HepG2 (cell line): Measurements from ENCODE around the gene CAMK4. TPM values are rescaled to one million over a fixed set of nuclear protein-coding genes. Genes with fewer than 3 reads are reported as not detected.

ENCODE experiments used
- ATAC-seq: fragments of 200-7000 bp; cut with Tn5 transposase; 3 replicates; pipeline ENCODE4 v1.9.1; 2020; ENCODE audit warnings: mild to moderate bottlenecking, moderate library complexity
- BruUV-seq: library from RNA; stranded (reverse); fragments of 400-500 nt; replicated peaks from 2 replicates; lab custom pipeline; 2021; lab: Mats Ljungman, UMichigan
- CTCF ChIA-PET: fragments of 300-600 bp; formaldehyde crosslinking; extraction: SDS; loops from one replicate; lab custom pipeline; 2021; ENCODE audit warnings: low total read pairs, inconsistent platforms, low intra/inter-chr PET ratio; lab: Yijun Ruan, JAX
- POLR2A ChIA-PET: fragments of 350-600 bp; sonication (Branson Sonifier 250); formaldehyde crosslinking; loops from one replicate; lab custom pipeline; 2020; ENCODE audit warnings: antibody characterized with exemption, inconsistent platforms; lab: Yijun Ruan, JAX
- DNase-seq: peaks from one replicate; pipeline ENCODE4 v3.0.0-alpha.2; 2015; ENCODE audit warnings: low spot score
- FAIRE-seq: peaks from 3 replicates; lab custom pipeline; 2011; peaks lifted over from hg19 to GRCh38; lab: Jason Lieb, UNC
- H2AFZ ChIP-seq: one replicate; pipeline ENCODE4 v1.6.1; 2011; ENCODE audit warnings: low read length, inconsistent platforms
- H3K27ac ChIP-seq: fragments of 300-600 bp; 3 replicates; pipeline ENCODE4 v1.8.0; 2011; ENCODE audit warnings: mixed run types, mild to moderate bottlenecking, mixed read lengths, low read length, inconsistent platforms; ENCODE audit not compliant: insufficient read depth; ENCODE audit errors: extremely low read length
- H3K27me3 ChIP-seq, 2 experiments: fragments of 200-600 bp in 1 of 2; 2 replicates in 1 of 2; 3 replicates in 1 of 2; pipeline versions ENCODE4 v1.6.0 to v1.8.0; 2011; ENCODE audit warnings: low read length in 2 of 2, mild to moderate bottlenecking in 2 of 2, moderate library complexity in 2 of 2, inconsistent platforms in 1 of 2; ENCODE audit not compliant: insufficient read depth in 2 of 2, control insufficient read depth in 1 of 2
- H3K36me3 ChIP-seq, 2 experiments: fragments of 200-600 bp in 1 of 2; replicated peaks in 1 of 2; 2 replicates in 1 of 2; 3 replicates in 1 of 2; pipeline versions ENCODE4 v1.5.1 to v1.8.0; 2011; ENCODE audit warnings: low read length in 2 of 2, inconsistent platforms in 1 of 2; ENCODE audit not compliant: insufficient read depth in 2 of 2, control insufficient read depth in 1 of 2
- H3K4me1 ChIP-seq: 2 replicates; pipeline ENCODE4 v1.5.1; 2012; ENCODE audit warnings: low read length, inconsistent platforms; ENCODE audit not compliant: insufficient read depth
- H3K4me2 ChIP-seq: 2 replicates; pipeline ENCODE4 v1.6.0; 2011; ENCODE audit warnings: low read depth, low read length, inconsistent platforms
- H3K4me3 ChIP-seq, 3 experiments: fragments of 200-600 bp in 1 of 3; sonication (generic), shearing (Covaris generic) in 1 of 3; replicated peaks in 1 of 3; 2 replicates each; pipeline ENCODE4 v1.5.1; 2011 to 2016; ENCODE audit warnings: low read length in 3 of 3, inconsistent platforms in 2 of 3, low read depth in 2 of 3, mild to moderate bottlenecking in 2 of 3, control low read depth in 1 of 3, mixed read lengths in 1 of 3; ENCODE audit not compliant: insufficient read depth in 1 of 3
- H3K79me2 ChIP-seq: one replicate; pipeline ENCODE4 v1.6.1; 2011; ENCODE audit warnings: low read length, inconsistent platforms; ENCODE audit not compliant: insufficient read depth
- H3K9ac ChIP-seq: 2 replicates; pipeline ENCODE4 v1.6.0; 2011; ENCODE audit warnings: mild to moderate bottlenecking, low read depth, low read length, inconsistent platforms; ENCODE audit not compliant: insufficient read depth
- H3K9me3 ChIP-seq: 2 replicates; pipeline ENCODE4 v1.5.1; 2012; ENCODE audit warnings: mild to moderate bottlenecking, low read length
- H4K20me1 ChIP-seq: 2 replicates; pipeline ENCODE4 v1.6.0; 2011; ENCODE audit warnings: inconsistent platforms, mild to moderate bottlenecking, low read length, moderate library complexity; ENCODE audit not compliant: insufficient read depth
- CBFB ChIP-seq: sonication (generic); formaldehyde crosslinking; IDR thresholded peaks from 2 replicates; pipeline ENCODE4 v1.4.0; 2020; ENCODE audit warnings: missing genetic modification reagents
- DRAP1 ChIP-seq: IDR thresholded peaks from 2 replicates; pipeline ENCODE4 v1.6.1; 2016; ENCODE audit warnings: missing genetic modification reagents, missing compliant biosample characterization
- SMC3 ChIP-seq: IDR thresholded peaks from 2 replicates; pipeline ENCODE4 v1.6.1; 2011; ENCODE audit warnings: low read length, improper control_type of control experiment
- ZNF615 ChIP-seq: sonication (generic); formaldehyde crosslinking; IDR thresholded peaks from 2 replicates; pipeline ENCODE4 v1.5.0; 2020; ENCODE audit warnings: mild to moderate bottlenecking, missing genetic modification reagents, borderline replicate concordance
- ZNF644 ChIP-seq: IDR thresholded peaks from 2 replicates; pipeline ENCODE4 v1.6.1; 2016; ENCODE audit warnings: low read depth
- WGBS: methylation state at CpG from one replicate; pipeline ENCODE4 v1.1.6; 2017; ENCODE audit warnings: low lambda C conversion rate; 5-methylcytosine and 5-hydroxymethylcytosine counted together
- in situ Hi-C: cut with HindIII; loops from 2 replicates; pipeline ENCODE4 v1.10.0; 2017; ENCODE audit warnings: low pct_unique_long_range_greater_than_20kb; ENCODE audit not compliant: extremely low pct_ligation_motif_present
- intact Hi-C: fragments of 100-400 bp; cut with micrococcal nuclease; formaldehyde crosslinking; loops from one replicate; pipeline ENCODE4 v1.10.0; 2022; ENCODE audit not compliant: unreplicated experiment
- polyA plus RNA-seq, 8 experiments: library from polyadenylated mRNA; depleted of rRNA in 3 of 8; stranded (reverse) in 7 of 8; unstranded in 1 of 8; fragments of >200 nt; fragmentation: Illumina TruSeq in 4 of 8; extraction: Trizol in 4 of 8; gene quantifications; 2 replicates each; pipeline versions ENCODE4 v1.2.1 to v1.2.3, GENCODE V29; 2011 to 2016; ENCODE audit warnings: low read depth in 4 of 8, missing spikeins in 1 of 8, mixed read lengths in 1 of 8; ENCODE audit not compliant: insufficient read depth in 1 of 8
- total RNA-seq, 5 experiments: library from RNA; depleted of rRNA; stranded (reverse); fragments of >200 nt; fragmentation: Illumina TruSeq; extraction: Trizol; gene quantifications; 2 replicates each; pipeline ENCODE4 v1.2.3, GENCODE V29; 2016; ENCODE audit warnings: low read depth in 1 of 5

Gene CAMK4
- total and polyA plus RNA-seq, 2 of the 13 experiments (the other 11 are each of a cell fraction or from before 2014, with no cell fraction given) = not detected

GRCh38 chr5:111399113-111399512 lies 174.9 kb downstream of the CAMK4 start:
- WGBS = 2% methylated on average over 2 of the region's 2 CpGs
- in situ Hi-C loops = no loop called here

GRCh38 chr5:111401906-111402305 lies 177.7 kb downstream of the CAMK4 start:
- Histone ChIP-seq H4K20me1 (no peaks in the 10 kb centered on the region), H3K79me2 (no peaks in the 10 kb centered on the region), H3K27ac (no peak overlapping the region), H3K9ac (no peak overlapping the region), H3K9me3 (no peaks in the 10 kb centered on the region), H3K4me2 (no peak overlapping the region), H2AFZ (no peak overlapping the region), H3K36me3 (no peaks in the 10 kb centered on the region), H3K4me3 (no peak overlapping the region), H3K4me1 (peaks cover 20% of the 10 kb centered on the region), H3K27me3 (no peaks in the 10 kb centered on the region; a peak in 1 of 5 replicates)
- intact Hi-C loops = loop anchor here (10.0 kb wide), 1 partner anchor 667 kb away; the partner anchor contains the start of gene SLC25A46
- DNase-seq (no peak), FAIRE-seq (no peak), ATAC-seq (peak; percentile 36; the same call in 2 of the 3 replicates)
- peak; percentile 39; the same call in 1 of the 2 replicates for TF ChIP-seq ZNF644 (CRISPR knock-in tag)
- TF ChIP-seq CBFB = no peak
- ChIA-PET POLR2A (no interaction called here), CTCF (no interaction called here)
- in situ Hi-C loops = no loop called here
- no TSS peak for BruUV-seq
- 0% methylated on average over 2 of the region's 2 CpGs for WGBS

More at GRCh38 chr5:111399113-111399512, 174.9 kb downstream of the CAMK4 start:
- no peaks in the 10 kb centered on the region for H3K79me2 ChIP-seq
- no peaks in the 10 kb centered on the region for H4K20me1 ChIP-seq
- peaks cover 9% of the 10 kb centered on the region for H3K4me1 ChIP-seq
- no peak overlapping the region for H3K4me2 ChIP-seq
- ATAC-seq = no peak
- no peaks in the 10 kb centered on the region for H3K9me3 ChIP-seq
- H2AFZ ChIP-seq = no peak overlapping the region
- H3K27me3 ChIP-seq = no peaks in the 10 kb centered on the region
- intact Hi-C loops = no loop called here
- CTCF ChIA-PET = no interaction called here
- no peak for FAIRE-seq
- H3K27ac ChIP-seq = no peak overlapping the region
- TF ChIP-seq ZNF615 (CRISPR knock-in tag) (no peak), SMC3 (no peak), DRAP1 (CRISPR knock-in tag) (no peak)
- H3K4me3 ChIP-seq = no peak overlapping the region
- BruUV-seq = no TSS peak
- POLR2A ChIA-PET = no interaction called here
- no peak for DNase-seq
- no peak overlapping the region for H3K9ac ChIP-seq
- H3K36me3 ChIP-seq = no peaks in the 10 kb centered on the region
